ENCODE results near the gene SYNE1.
"Not testable (repeated sequence)": the region's sequence is repeated elsewhere in the genome, so short reads cannot be mapped to it uniquely, and the experiment has no call there.

The SYNE1 gene

DNA sequence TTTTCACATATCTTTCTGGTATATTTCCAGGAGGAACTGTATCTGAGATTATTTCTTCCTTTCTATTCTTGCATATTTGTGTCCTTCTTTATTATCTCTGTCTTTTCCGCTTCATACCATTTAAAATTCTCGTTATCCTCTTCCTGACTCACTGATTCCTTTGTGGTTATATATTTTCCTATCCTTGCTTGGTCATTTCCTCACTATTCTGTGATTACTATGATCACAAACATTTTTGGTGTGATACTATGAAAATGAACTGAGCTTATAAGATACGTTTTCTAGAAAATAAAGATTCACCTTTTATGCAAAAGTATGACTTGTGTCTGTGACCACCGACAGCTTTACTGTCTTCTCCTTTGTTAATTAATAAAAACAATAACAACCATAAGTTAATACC is 34.0 kb upstream of the SYNE1 start:
- TF ChIP-seq, protein P1, sequence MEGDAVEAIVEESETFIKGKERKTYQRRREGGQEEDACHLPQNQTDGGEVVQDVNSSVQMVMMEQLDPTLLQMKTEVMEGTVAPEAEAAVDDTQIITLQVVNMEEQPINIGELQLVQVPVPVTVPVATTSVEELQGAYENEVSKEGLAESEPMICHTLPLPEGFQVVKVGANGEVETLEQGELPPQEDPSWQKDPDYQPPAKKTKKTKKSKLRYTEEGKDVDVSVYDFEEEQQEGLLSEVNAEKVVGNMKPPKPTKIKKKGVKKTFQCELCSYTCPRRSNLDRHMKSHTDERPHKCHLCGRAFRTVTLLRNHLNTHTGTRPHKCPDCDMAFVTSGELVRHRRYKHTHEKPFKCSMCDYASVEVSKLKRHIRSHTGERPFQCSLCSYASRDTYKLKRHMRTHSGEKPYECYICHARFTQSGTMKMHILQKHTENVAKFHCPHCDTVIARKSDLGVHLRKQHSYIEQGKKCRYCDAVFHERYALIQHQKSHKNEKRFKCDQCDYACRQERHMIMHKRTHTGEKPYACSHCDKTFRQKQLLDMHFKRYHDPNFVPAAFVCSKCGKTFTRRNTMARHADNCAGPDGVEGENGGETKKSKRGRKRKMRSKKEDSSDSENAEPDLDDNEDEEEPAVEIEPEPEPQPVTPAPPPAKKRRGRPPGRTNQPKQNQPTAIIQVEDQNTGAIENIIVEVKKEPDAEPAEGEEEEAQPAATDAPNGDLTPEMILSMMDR (conservative IDR thresholded peaks at IDR 0.05) = no peak
- no peak for TF ChIP-seq ZFX (IDR thresholded peaks at IDR 0.05)
- no peak overlapping the region for H3K27ac ChIP-seq

DNA sequence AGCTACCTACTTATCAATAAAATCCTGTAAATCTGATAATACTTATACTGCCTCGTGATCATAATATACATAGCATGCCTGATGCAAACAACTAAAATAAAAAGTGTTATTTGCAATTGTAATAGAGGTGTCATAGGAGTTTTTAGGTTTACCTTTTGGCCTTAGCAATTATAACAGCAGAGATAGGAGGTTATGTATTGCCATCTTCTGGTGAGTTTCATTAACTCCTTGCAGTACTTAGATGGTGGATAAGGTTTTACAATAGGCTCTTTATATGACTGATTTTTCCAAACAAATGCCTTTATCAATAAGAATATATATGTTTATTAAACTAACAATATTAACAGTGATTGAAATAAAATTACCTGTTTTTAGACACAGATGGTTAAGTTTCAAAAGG is 32.7 kb upstream of the SYNE1 start:
- no peak overlapping the region for H3K27ac ChIP-seq
- TF ChIP-seq, protein P1 (conservative IDR thresholded peaks at IDR 0.05) = peak; percentile 35
- no peak for TF ChIP-seq ZFX (IDR thresholded peaks at IDR 0.05)

DNA sequence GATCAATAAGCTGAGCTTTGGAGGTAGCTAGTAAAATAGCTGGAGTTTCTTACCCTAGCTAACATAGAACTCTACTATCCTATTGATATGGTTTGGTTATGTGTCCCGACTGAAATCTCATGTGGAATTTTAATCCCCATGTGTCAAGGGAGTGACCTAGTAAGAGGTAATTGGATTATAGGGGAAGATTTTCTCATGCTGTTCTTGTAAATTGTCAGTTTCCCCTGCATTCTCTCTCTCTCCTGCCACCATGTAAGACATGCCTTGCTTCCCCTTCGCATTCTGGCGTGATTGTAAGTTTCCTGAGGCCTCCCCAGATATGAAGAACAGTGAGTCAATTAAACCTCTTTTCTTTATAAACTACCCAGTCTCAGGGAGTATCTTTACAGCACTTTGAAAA is 24.6 kb upstream of the SYNE1 start:
- TF ChIP-seq, protein P1 (conservative IDR thresholded peaks at IDR 0.05) = no peak
- no peak for TF ChIP-seq ZFX (IDR thresholded peaks at IDR 0.05)
- H3K27ac ChIP-seq = no peak overlapping the region

DNA sequence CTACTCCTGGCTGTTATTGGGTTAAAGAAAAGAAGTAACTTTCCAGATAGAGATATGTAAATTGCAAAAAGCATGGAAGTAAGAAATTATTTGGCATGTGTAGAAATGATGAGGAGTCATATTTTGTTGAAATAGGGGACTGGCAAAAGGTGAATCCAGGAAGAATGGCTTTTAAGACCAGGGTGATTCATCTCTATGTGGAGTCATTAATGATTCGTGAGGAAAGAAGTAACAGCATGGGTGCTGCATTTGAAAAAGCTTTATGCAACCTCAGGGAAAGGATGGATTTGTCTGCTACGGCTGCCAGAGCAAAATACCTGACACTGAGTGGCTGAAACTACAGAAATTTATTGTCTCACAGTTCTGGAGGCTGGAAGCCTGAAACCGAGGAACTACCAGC is 14.8 kb upstream of the SYNE1 start:
- no peak overlapping the region for H3K27ac ChIP-seq
- TF ChIP-seq, protein P1 (conservative IDR thresholded peaks at IDR 0.05) = no peak

DNA sequence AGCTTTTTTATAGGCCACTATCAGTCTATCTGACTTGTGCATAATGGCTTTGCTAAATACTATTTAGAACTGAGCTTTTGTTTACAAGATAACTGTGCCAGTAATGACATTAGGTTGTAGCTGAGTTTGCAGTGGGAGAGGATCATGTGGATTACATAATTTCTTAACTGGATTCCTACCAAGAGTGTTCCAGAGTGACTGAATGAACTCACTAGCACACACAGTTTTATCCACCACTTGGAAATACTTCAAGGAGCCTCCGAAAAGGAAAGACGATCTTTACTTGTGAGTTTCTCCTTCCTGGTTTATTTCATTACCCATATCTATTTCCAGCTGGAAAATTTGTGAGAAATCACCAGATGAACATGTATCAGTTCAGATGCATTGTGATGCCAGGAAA is 10.9 kb upstream of the SYNE1 start:
- TF ChIP-seq, protein P1 (conservative IDR thresholded peaks at IDR 0.05) = no peak
- no peak for TF ChIP-seq ZFX (IDR thresholded peaks at IDR 0.05)
- H3K27ac ChIP-seq = no peak overlapping the region

DNA sequence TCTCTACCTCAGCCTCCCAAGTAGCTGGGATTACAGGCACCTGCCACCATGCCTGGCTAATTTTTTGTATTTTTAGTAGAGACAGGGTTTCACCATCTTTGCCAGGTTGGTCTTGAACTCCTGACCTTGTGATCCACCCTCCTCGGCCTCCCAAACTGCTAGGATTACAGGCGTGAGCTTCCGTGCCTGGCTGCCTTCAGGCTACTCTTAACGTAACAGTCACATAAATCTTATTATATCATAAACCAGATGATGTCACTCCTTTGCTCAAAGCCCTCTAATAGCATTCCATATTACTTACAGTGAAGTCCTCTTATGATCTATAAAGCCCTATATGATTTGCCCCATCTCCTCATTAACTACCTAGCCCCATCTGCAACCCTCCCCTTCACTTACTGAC is 9.6 kb upstream of the SYNE1 start:
- not testable (repeated sequence) for H3K27ac ChIP-seq

DNA sequence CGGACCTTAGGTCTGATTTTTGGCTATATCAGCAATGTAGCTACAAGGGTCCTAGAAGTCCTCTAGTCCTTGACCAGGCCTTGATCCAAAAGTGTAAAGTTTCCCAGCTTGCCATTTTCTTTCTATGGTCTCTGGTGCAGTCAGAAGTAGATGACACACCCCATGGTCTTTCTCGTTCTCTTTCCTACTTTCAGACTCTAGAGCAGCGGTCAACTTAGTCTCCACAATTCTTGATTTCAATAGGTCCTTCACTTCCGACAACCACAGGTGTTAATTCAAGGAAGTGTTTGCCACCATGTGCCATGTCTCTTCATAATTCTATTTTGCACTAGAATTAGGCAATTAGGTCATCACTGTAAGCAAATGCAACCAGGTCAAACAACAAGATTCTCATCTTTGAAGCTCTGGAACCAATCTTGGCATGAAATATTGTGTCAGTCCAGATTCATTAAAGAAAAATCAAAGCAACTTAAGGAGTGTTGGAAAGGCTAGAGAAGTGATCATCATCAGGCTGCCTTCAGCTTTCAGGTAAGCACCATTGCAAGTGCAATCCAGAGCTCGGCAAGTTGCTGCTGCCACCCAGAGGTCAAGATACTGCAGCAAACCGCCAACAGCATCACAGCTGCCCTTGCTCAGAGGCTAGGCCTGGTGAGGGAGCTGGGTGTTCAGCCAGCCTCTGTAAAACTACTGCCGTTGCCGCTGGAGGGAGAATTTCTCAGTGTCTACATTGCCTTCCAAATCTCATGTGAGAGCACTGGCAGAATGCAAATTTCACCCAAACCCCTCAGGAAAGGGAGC is 5.6 kb upstream of the SYNE1 start:
- no peak overlapping the region for H3K27ac ChIP-seq
- no peak for TF ChIP-seq ZFX (IDR thresholded peaks at IDR 0.05)
- TF ChIP-seq, protein P1 (conservative IDR thresholded peaks at IDR 0.05) = peak; percentile 64

All from C4-2B (cell line).